DMS 273 (cell line): ENCODE data around the gene ASTL.
A peak's percentile ranks its signal among the peaks of the same experiment; 100 is the strongest.

ENCODE experiments used
- DNase-seq: peaks from one replicate; lab custom pipeline; 2025; ENCODE audit not compliant: unreplicated experiment; lab: John Stamatoyannopoulos, UW

The ASTL gene

GRCh38 chr2:96131152-96131812, 7.0 kb downstream of the ASTL start:
- no peak for DNase-seq

- DNase-seq = no peak
These were observed 7.8 kb downstream of the ASTL start for GRCh38 chr2:96130483-96130882.

GRCh38 chr2:96129528-96130120, 8.7 kb downstream of the ASTL start:
- no peak for DNase-seq

GRCh38 chr2:96128456-96128855, 9.8 kb downstream of the ASTL start:
- DNase-seq = no peak

- no peak for DNase-seq
These were observed 13.7 kb downstream of the ASTL start for GRCh38 chr2:96124406-96125265.

- no peak for DNase-seq
These were observed 14.4 kb downstream of the ASTL start for GRCh38 chr2:96123936-96124335.

GRCh38 chr2:96123290-96123689, 15.0 kb downstream of the ASTL start:
- no peak for DNase-seq

GRCh38 chr2:96122391-96122790, 15.9 kb downstream of the ASTL start:
- DNase-seq = no peak

GRCh38 chr2:96121414-96121813, 16.9 kb downstream of the ASTL start:
- no peak for DNase-seq

GRCh38 chr2:96120991-96121390, 17.3 kb downstream of the ASTL start:
- no peak for DNase-seq

GRCh38 chr2:96120091-96120720, 18.1 kb downstream of the ASTL start:
- no peak for DNase-seq

- no peak for DNase-seq
These were observed 18.9 kb downstream of the ASTL start for GRCh38 chr2:96119389-96119751.

- no peak for DNase-seq
These were observed 19.5 kb downstream of the ASTL start for GRCh38 chr2:96118698-96119388.

- peak; percentile 53 for DNase-seq
These were observed 20.4 kb downstream of the ASTL start for GRCh38 chr2:96117701-96118588.

GRCh38 chr2:96116879-96117533, 21.3 kb downstream of the ASTL start:
- peak; percentile 84 for DNase-seq

- peak; percentile 85 for DNase-seq
These were observed 21.9 kb downstream of the ASTL start, which contains the start of gene ADRA2B for GRCh38 chr2:96116424-96116878. Gene ADRA2B (minus strand): TSS chr2:96116571. CDS start chr2:96116149, 422 bp downstream.

GRCh38 chr2:96115631-96116423, 22.5 kb downstream of the ASTL start:
- no peak for DNase-seq

- DNase-seq = no peak
These were observed 23.3 kb downstream of the ASTL start for GRCh38 chr2:96114903-96115581.
